OCI-M2 (cell line): ENCODE data around the gene ZNF579.
"Not testable (repeated sequence)": the region's sequence is repeated elsewhere in the genome, so short reads cannot be mapped to it uniquely, and the experiment has no call there.

Source experiments
- DNase-seq: peaks from one replicate; lab custom pipeline; 2025; ENCODE audit not compliant: unreplicated experiment; lab: John Stamatoyannopoulos, UW

The ZNF579 gene

DNA sequence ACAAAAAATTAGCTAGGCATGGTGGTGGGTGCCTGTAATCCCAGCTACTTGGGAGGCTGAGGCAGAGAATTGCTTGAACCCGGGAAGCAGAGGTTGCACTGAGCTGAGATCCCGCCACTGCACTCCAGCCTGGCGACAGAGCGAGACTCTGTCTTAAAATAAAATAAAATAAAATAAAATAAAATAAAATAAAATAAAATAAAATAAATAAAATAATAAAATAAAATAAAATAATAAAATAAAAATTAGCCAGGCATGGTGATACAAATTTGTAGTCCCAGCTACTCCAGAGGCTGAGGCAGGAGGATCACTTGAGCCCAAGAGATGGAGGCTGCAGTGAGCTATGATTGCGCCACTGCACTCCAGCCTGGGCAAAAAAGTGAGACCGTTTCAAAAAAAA, 6.7 kb downstream of the ZNF579 start:
- DNase-seq = not testable (repeated sequence)

DNA sequence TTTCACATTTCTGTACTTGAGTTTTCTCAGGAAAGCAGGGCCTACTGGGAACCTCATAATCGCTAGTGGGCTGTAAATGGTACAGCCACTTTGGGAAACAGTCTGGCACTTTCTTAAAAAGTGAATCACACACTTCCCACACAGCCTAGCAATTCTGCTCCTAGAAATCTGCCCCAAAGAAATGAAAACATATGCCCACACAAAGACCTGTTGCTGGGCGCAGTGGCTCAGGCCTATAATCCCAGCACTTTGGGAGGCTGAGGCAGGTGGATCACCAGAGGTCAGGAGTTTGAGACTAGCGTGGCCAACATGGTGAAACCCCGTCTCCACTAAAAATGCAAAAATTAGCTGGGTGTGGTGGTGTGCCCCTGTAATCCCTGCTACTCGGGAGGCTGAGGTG, 11.2 kb downstream of the ZNF579 start:
- DNase-seq = not testable (repeated sequence)

DNA sequence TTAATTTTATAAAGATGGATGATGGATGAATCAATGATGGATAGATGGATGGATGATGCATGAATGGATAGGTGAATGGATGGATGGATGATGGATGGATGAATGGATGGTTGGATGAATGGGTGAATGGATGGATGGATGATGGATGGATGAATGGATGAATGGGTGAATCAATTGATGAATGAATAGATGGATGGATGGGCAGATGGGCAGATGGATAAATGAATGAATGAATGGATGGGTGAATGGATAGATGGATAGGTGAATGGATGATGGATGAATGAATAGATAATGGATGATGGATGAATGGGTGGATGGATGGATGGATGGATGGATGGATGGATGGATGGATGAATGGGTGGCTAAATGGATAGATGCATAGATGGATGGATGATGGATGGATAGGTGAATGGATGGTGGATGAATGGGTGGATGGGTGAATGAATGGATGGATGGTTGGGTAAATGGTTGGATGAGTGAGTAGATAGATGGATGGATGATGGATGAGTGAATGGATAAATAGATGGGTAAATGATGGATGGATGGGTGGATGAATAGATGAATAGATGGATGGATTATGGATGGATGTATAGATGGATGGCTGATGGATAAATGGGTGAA, 12.8 kb downstream of the ZNF579 start:
- no peak for DNase-seq

GRCh38 chr19:55566823-55567222, 13.8 kb downstream of the ZNF579 start:
- DNase-seq = no peak

DNA sequence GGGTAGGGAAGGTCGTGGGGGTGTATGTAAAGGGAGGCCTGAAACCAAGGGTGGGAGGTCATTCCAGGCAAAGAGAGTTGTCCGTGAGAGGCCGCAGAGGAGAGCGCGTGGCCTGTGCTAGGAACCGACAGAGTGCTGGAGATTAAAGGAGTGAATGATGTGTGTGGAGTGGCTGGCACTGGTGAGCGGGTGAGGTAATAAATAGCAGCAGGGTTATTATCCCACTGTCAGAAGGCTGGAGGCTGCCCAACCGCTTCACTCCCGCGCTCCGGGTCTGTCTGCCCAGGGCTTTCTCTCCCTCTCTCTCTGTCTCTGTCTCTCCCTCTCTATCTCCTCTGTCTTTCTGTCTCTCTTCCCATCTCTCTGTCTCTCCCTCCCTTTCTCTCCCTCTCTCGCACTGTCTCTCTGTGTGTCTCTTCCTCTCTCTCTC, 17.4 kb downstream of the ZNF579 start:
- DNase-seq = no peak

GRCh38 chr19:55559684-55560083, 21.0 kb downstream of the ZNF579 start:
- no peak for DNase-seq

- no peak for DNase-seq
Observed at GRCh38 chr19:55554741-55555152, 25.9 kb downstream of the ZNF579 start.

DNA sequence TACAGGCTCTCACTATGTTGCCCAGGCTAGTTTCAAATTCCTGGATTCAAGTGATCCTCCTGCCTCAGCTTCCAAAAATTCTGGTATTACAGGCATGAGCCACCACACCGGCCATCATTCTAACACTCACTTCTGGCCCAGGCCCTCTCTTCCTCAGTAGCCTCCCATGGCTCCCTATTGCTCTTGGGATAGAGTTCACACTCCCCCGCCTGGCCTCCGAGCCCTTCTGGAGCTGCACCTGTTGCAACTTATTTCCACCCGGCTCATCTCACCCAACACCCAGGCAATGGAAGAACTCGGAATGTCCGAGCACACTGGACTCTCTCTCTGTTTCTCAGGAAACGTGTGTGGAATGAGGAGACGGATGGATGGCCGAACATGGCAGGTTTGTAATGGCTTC, 26.3 kb downstream of the ZNF579 start:
- no peak for DNase-seq

GRCh38 chr19:55553217-55554182, 27.1 kb downstream of the ZNF579 start:
- DNase-seq = no peak

DNA sequence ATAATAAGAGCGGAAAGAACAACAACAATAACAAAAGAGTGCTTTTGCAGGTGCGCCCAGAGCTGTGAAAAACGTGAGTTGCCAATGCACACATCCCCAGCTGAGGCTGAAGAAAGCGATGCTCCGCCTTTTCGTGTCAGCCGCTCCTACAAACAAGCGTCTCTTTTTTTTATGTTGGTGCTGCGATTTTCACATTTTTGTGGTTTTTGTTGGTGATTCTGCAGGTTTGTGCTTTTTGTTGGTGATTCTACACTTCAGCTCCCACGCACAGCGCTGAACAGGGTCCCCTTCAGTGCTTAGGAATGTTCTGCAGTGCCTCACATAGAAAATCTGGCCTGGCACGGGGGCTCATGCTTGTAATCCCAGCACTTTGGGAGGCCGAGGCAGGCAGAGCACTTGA, 28.0 kb downstream of the ZNF579 start:
- no peak for DNase-seq

- DNase-seq = no peak
Observed at GRCh38 chr19:55552206-55552605, 28.4 kb downstream of the ZNF579 start.

- DNase-seq = no peak
Observed at GRCh38 chr19:55550321-55550650, 30.4 kb downstream of the ZNF579 start.

- DNase-seq = no peak
Observed at GRCh38 chr19:55549500-55550320, 30.9 kb downstream of the ZNF579 start.

DNA sequence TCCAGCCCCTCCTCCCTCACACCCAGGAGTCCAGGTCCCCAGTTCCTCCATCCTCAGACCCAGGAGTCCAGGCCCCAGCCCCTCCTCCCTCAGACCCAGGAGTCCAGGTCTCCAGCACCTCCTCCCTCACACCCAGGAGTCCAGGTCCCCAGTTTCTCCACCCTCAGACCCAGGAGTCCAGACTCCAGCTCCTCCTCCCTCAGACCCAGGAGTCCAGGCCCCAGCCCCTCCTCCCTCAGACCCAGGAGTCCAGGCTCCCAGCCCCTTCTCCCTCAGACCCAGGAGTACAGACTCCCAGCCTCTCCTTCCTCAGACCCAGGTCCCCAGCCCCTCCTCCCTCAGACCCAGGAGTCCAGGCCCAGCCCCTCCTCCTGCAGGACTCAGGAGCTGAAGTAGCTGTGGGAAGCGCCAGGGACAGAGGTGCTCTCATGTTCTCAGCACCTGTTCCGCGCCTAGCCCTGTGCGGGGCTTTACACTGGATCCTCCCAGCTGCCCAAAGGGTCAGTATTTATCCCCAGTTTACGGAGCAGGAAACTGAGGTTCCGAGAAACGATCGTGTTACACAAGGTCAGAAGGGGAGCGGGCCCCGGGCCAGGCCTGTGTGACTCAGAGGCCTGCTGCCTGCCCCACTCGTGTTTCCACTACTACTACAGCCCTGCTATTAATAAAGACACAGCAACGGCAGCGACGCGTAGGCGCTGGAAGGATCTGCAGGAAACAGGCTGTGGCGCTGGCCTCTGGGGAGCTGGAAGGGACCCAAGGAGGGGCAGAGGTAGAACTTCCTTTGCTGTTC, 33.6 kb downstream of the ZNF579 start:
- DNase-seq = no peak

- DNase-seq = no peak
Observed at GRCh38 chr19:55546011-55546410, 34.6 kb downstream of the ZNF579 start.

DNA sequence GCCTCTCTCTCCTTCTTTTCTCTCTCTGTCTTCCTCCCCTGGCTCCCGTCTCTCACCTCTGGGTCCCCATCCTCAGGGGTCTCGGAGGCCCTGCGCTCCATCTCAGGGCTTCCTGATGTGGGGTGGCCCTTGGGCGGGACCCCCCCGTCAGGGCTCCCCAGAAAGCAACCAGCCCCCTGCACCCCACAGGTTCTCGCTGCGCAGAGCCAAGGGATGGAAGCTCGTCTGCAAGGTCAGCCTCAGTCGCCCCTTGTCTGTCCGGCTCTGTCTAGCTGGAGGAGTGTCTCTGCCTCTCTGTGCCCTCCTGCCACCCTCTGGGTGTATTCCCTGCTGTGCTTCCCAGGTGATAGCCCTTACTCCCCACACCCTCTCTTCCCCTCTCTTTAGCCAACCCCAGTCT, 35.2 kb downstream of the ZNF579 start, which contains the start of gene SBK3:
SBK3 (minus strand) TSS at position 101 of the 400 bp plus-strand sequence; CDS start at position 101, 0 bp downstream.
- no peak for DNase-seq

GRCh38 chr19:55544776-55545439, 35.7 kb downstream of the ZNF579 start:
- no peak for DNase-seq

DNA sequence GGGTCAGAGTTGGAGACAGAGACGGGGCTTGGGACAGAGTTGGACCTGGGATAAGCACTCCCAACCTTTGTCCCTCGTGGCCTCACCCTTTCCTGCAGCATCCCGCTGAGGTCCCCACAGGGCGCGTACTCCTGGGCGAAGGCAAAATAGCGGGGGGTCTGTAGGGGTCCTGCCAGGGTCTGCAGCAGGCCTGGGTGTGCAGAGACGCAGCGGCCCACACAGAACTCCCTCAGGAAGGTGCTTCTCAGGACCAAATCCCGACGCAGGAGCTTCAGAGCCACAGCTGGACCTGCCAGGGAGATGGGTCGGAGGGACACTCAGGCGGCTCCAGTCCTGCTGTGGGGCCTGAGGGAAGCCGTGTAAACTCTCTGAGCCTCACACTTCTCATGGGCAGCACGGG, 36.6 kb downstream of the ZNF579 start:
- DNase-seq = no peak

GRCh38 chr19:55543567-55543966, 37.1 kb downstream of the ZNF579 start:
- no peak for DNase-seq

GRCh38 chr19:55542292-55542855, 38.3 kb downstream of the ZNF579 start:
- no peak for DNase-seq
